ENCODE data around the gene POLR3F. TPM values are rescaled to one million over a fixed set of nuclear protein-coding genes. Genes with fewer than 3 reads are reported as not detected.
A peak's percentile ranks its signal among the peaks of the same experiment; 100 is the strongest.

Gene POLR3F
- polyA plus RNA-seq (2012; ENCODE audit: insufficient read depth, insufficient read length, low read depth), result 22.1 TPM

GRCh38 chr20:18466894-18467730 lies at the start of gene POLR3F, which contains the start of gene DZANK1:
POLR3F (plus strand) TSS chr20:18467390; CDS start chr20:18467507, 117 bp downstream.
DZANK1 (minus strand) TSS chr20:18467030; CDS start chr20:18465358, 1,672 bp downstream.
- TF ChIP-seq CTCF (IDR thresholded peaks at IDR 0.05; ENCODE audit: low read depth, low read length), result no peak
- no peaks in the 10 kb centered on the region for H3K9me3 ChIP-seq
- H3K27me3 ChIP-seq, result no peaks in the 10 kb centered on the region
- H3K4me1 ChIP-seq, result no peaks in the 10 kb centered on the region
- DNase-seq, result peak; percentile 98
- H3K36me3 ChIP-seq, result peaks cover 10% of the 10 kb centered on the region; the same call in 1 of the 2 replicates
- H3K4me3 ChIP-seq (ENCODE audit: low read depth, low read length), result peak within 1 kb of the TSS; percentile 91

GRCh38 chr20:18421608-18422007 lies 45.6 kb upstream of the POLR3F start:
- H3K9me3 ChIP-seq, result no peaks in the 10 kb centered on the region
- H3K36me3 ChIP-seq, result no peaks in the 10 kb centered on the region
- H3K4me1 ChIP-seq, result no peaks in the 10 kb centered on the region
- no peak overlapping the region for H3K4me3 ChIP-seq (ENCODE audit: low read depth, low read length)
- H3K27me3 ChIP-seq, result no peaks in the 10 kb centered on the region
- DNase-seq, result no peak
- no peak for TF ChIP-seq CTCF (IDR thresholded peaks at IDR 0.05; ENCODE audit: low read depth, low read length)

- DNase-seq, result no peak
- Histone ChIP-seq H3K27me3 (no peaks in the 10 kb centered on the region), H3K4me1 (no peaks in the 10 kb centered on the region), H3K4me3 (ENCODE audit: low read depth, low read length) (no peak overlapping the region), H3K9me3 (no peaks in the 10 kb centered on the region), H3K36me3 (no peaks in the 10 kb centered on the region)
- TF ChIP-seq CTCF (IDR thresholded peaks at IDR 0.05; ENCODE audit: low read depth, low read length), result no peak
Observed at GRCh38 chr20:18427214-18427613, 40.0 kb upstream of the POLR3F start.

- H3K9me3 ChIP-seq, result no peaks in the 10 kb centered on the region
- TF ChIP-seq CTCF (IDR thresholded peaks at IDR 0.05; ENCODE audit: low read depth, low read length), result no peak
- no peak overlapping the region for H3K4me3 ChIP-seq (ENCODE audit: low read depth, low read length)
- no peak for DNase-seq
- H3K36me3 ChIP-seq, result no peaks in the 10 kb centered on the region
- H3K27me3 ChIP-seq, result no peaks in the 10 kb centered on the region
- H3K4me1 ChIP-seq, result no peaks in the 10 kb centered on the region
Observed at GRCh38 chr20:18428490-18429173, 38.6 kb upstream of the POLR3F start.

- no peak for TF ChIP-seq CTCF (IDR thresholded peaks at IDR 0.05; ENCODE audit: low read depth, low read length)
- Histone ChIP-seq H3K27me3 (no peaks in the 10 kb centered on the region), H3K36me3 (no peaks in the 10 kb centered on the region), H3K4me3 (ENCODE audit: low read depth, low read length) (no peak overlapping the region), H3K9me3 (no peaks in the 10 kb centered on the region), H3K4me1 (no peaks in the 10 kb centered on the region)
- DNase-seq, result no peak
Observed at GRCh38 chr20:18430172-18430826, 36.9 kb upstream of the POLR3F start.
